IPS-15b (cell line): ENCODE measurements around the gene RINL.

Source experiments
- H3K27me3 ChIP-seq: one replicate; pipeline ENCODE4 v1.6.1; 2013; ENCODE audit warnings: low read length; ENCODE audit not compliant: control insufficient read depth, insufficient read depth
- H3K36me3 ChIP-seq: one replicate; pipeline ENCODE4 v1.6.1; 2013; ENCODE audit warnings: low read length; ENCODE audit not compliant: control insufficient read depth, insufficient read depth
- H3K4me1 ChIP-seq: one replicate; pipeline ENCODE4 v1.6.1; 2013; ENCODE audit warnings: mild to moderate bottlenecking, low read length; ENCODE audit not compliant: control insufficient read depth, insufficient read depth
- H3K4me3 ChIP-seq: one replicate; pipeline ENCODE4 v1.5.1; 2013; ENCODE audit warnings: low read depth, low read length
- H3K9ac ChIP-seq: one replicate; pipeline ENCODE4 v1.6.1; 2013; ENCODE audit warnings: low read depth, mild to moderate bottlenecking, low read length
- H3K9me3 ChIP-seq: one replicate; pipeline ENCODE4 v1.6.1; 2013; ENCODE audit warnings: mild to moderate bottlenecking, low read length; ENCODE audit not compliant: control insufficient read depth, insufficient read depth

RINL gene

GRCh38 chr19:38877781-38878574 lies at the start of gene RINL:
RINL (minus strand) TSS chr19:38878275; CDS start chr19:38876742, 1,533 bp downstream.
- no peaks in the 10 kb centered on the region for H3K27me3 ChIP-seq
- H3K9ac ChIP-seq = no peak within 1 kb of the TSS
- no peaks in the 10 kb centered on the region for H3K36me3 ChIP-seq
- H3K4me3 ChIP-seq = no peak within 1 kb of the TSS
- no peaks in the 10 kb centered on the region for H3K9me3 ChIP-seq
- peaks cover 3% of the 10 kb centered on the region for H3K4me1 ChIP-seq

- no peak overlapping the region for H3K9ac ChIP-seq
- no peaks in the 10 kb centered on the region for H3K27me3 ChIP-seq
- peaks cover 38% of the 10 kb centered on the region for H3K36me3 ChIP-seq
- no peaks in the 10 kb centered on the region for H3K9me3 ChIP-seq
- H3K4me1 ChIP-seq = no peaks in the 10 kb centered on the region
- no peak overlapping the region for H3K4me3 ChIP-seq
Observed at GRCh38 chr19:38924388-38924787, 46.3 kb upstream of the RINL start.

GRCh38 chr19:38922482-38922881 lies 44.4 kb upstream of the RINL start:
- Histone ChIP-seq H3K36me3 (peaks cover 34% of the 10 kb centered on the region), H3K9ac (no peak overlapping the region), H3K4me1 (no peaks in the 10 kb centered on the region), H3K9me3 (no peaks in the 10 kb centered on the region), H3K27me3 (no peaks in the 10 kb centered on the region), H3K4me3 (no peak overlapping the region)

- Histone ChIP-seq H3K4me3 (no peak overlapping the region), H3K9me3 (no peaks in the 10 kb centered on the region), H3K4me1 (no peaks in the 10 kb centered on the region), H3K27me3 (no peaks in the 10 kb centered on the region), H3K36me3 (peaks cover 33% of the 10 kb centered on the region), H3K9ac (no peak overlapping the region)
Observed at GRCh38 chr19:38921420-38922274, 43.6 kb upstream of the RINL start.

- Histone ChIP-seq H3K36me3 (peaks cover 27% of the 10 kb centered on the region), H3K9ac (no peak overlapping the region), H3K4me1 (no peaks in the 10 kb centered on the region), H3K9me3 (no peaks in the 10 kb centered on the region), H3K4me3 (no peak overlapping the region), H3K27me3 (no peaks in the 10 kb centered on the region)
Observed at GRCh38 chr19:38920602-38921419, 42.7 kb upstream of the RINL start.

- Histone ChIP-seq H3K9ac (no peak overlapping the region), H3K4me1 (no peaks in the 10 kb centered on the region), H3K9me3 (no peaks in the 10 kb centered on the region), H3K36me3 (peaks cover 22% of the 10 kb centered on the region), H3K27me3 (no peaks in the 10 kb centered on the region), H3K4me3 (no peak overlapping the region)
Observed at GRCh38 chr19:38919837-38920601, 41.9 kb upstream of the RINL start.

- Histone ChIP-seq H3K9ac (no peak overlapping the region), H3K4me3 (no peak overlapping the region), H3K4me1 (no peaks in the 10 kb centered on the region), H3K36me3 (peaks cover 12% of the 10 kb centered on the region), H3K27me3 (no peaks in the 10 kb centered on the region), H3K9me3 (no peaks in the 10 kb centered on the region)
Observed at GRCh38 chr19:38918526-38918925, 40.5 kb upstream of the RINL start.

- no peaks in the 10 kb centered on the region for H3K27me3 ChIP-seq
- no peaks in the 10 kb centered on the region for H3K9me3 ChIP-seq
- no peak overlapping the region for H3K9ac ChIP-seq
- H3K4me3 ChIP-seq = no peak overlapping the region
- peaks cover 12% of the 10 kb centered on the region for H3K36me3 ChIP-seq
- no peaks in the 10 kb centered on the region for H3K4me1 ChIP-seq
Observed at GRCh38 chr19:38917921-38918491, 39.9 kb upstream of the RINL start.

GRCh38 chr19:38917516-38917915 lies 39.4 kb upstream of the RINL start:
- no peak overlapping the region for H3K4me3 ChIP-seq
- no peak overlapping the region for H3K9ac ChIP-seq
- no peaks in the 10 kb centered on the region for H3K9me3 ChIP-seq
- H3K4me1 ChIP-seq = no peaks in the 10 kb centered on the region
- H3K36me3 ChIP-seq = peaks cover 10% of the 10 kb centered on the region
- H3K27me3 ChIP-seq = no peaks in the 10 kb centered on the region

- Histone ChIP-seq H3K9me3 (no peaks in the 10 kb centered on the region), H3K9ac (no peak overlapping the region), H3K27me3 (no peaks in the 10 kb centered on the region), H3K4me3 (no peak overlapping the region), H3K36me3 (peaks cover 6% of the 10 kb centered on the region), H3K4me1 (no peaks in the 10 kb centered on the region)
Observed at GRCh38 chr19:38915329-38916321, 37.5 kb upstream of the RINL start.
